Measurements from ENCODE around the gene CD47. TPM values are rescaled to one million over a fixed set of nuclear protein-coding genes. Genes with fewer than 3 reads are reported as not detected.
A peak's percentile ranks its signal among the peaks of the same experiment; 100 is the strongest.

CD47 gene
- total RNA-seq, 1 donor from 2014 or later, result 37.5 TPM

DNA sequence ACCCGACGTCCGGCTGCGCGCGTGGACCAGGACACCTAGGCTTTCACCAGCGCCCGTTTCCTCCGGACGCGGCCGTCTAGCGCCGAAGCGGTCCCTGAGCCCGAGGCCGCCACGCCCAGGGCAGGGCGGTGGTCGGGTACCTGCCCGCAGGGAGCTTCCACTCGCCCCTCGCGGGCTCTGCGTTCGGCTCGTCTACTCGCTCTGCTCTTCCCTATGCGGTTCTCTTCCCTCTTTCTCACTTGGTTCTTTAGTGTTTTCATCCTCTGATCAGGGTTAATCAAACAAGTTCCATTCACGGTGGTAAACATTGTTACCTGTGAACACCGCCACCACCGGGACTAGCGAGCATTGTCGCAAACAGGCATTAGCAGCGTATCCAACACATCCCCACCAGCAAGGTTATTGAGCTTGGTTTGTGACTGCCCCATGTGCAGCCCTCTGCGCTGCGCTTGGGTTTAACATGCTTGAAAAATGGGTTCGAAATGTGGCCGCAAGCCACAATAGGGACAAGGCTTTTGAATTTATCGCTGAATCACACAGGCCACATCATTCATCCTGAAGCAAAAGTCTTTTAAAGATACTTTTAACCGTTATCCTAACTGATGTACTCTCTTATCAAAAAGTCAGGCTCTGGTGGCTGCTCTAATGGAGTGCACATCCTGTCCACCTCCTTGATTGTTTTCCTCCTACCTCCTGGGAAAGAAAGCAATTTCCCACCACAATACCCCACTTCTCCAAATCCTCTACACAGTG, 843 bp upstream of the CD47 start:
- DNase-seq (ENCODE audit: low read depth in 2 of 2), result no peak

DNA sequence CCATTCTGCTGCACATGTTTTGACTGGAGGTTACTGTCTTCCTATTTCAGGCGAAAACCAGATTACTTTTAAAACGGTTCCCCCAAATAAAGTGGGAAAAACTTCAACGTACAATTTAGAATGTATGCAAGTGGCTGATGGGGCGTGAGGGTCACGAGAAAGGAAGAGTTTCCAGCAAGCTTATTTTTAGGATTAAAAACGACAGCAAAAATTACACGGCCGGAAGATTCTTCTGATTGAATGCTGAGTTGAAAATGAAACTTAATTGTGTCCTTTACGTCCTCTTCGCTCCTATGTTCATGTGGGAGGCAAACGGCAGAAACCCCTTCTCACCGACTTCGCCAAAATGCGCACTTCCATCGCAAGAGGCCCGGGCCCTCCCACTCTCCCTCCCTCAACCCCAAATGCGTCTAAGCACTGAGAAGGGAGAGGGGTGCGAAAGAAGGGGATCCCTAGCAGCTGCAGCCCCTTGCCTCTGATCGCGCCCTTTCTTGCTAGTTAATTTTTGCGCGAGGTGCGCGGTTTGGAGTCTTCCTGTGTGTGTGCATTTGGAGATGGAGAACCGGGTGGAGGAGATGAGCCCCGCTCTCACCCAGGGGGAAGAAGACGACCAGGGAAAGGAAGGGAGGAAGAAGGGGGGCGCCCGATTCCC, 656 bp downstream of the CD47 start:
- DNase-seq (ENCODE audit: low read depth in 2 of 2), result peak in 1 of 2 donors; percentile 39

DNA sequence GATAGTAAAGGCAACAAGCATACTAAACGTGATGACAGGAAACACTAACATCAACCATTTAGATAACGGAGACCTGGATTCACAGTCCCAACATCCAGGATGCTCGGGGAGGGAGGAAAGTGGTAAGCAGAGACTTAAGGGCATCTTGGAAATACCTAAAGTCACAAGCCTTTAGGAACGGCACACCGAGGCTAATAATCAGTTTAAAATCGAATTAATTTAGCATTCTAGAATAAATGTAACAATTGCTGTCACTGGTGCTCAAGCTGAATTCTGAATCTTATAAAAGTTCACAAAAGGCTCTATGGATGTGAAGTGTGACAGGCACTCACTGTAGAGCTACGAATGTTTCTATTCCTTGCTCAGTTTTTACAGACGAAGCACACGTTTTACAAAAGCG, 1.3 kb downstream of the CD47 start:
- DNase-seq (ENCODE audit: low read depth in 2 of 2), result no peak

DNA sequence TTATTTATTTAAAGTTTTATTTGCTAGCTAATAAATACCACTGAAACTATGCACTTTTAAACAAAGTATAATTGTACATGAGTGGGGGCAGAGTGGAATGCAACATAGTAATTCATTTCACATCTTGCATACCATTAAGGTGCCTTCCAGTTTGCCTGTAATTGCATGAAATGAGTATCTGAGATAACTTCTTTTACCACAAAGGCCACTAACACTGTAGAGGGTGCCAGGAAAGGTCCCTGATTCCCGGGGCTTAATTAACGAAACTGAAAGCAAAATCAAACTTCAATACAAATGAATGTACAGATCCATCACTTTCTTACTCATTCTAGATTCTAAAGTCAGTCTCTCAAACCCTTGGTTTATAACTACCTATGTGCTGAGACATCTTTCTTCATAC, 2.1 kb downstream of the CD47 start:
- peak; percentile 24 to 29 for DNase-seq (ENCODE audit: low read depth in 2 of 2)

DNA sequence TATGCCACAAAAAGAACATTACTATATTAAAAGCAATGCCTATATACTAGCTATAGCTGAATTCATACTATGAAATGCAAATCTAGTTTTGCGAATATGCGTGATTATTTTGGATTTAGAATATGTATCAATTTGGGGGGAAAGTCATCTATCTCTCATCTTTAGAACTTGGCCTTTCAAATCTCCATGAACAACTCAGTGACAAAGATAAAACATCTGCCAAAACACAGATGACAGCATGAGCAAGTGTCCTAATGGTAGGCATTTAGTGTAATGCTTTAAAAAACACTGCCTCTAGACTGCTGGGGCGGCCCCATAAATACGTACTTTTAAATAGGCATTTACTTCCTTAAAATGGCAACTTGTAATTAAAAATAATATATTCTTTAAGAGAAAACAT, 2.7 kb downstream of the CD47 start:
- DNase-seq (ENCODE audit: low read depth in 2 of 2), result no peak

DNA sequence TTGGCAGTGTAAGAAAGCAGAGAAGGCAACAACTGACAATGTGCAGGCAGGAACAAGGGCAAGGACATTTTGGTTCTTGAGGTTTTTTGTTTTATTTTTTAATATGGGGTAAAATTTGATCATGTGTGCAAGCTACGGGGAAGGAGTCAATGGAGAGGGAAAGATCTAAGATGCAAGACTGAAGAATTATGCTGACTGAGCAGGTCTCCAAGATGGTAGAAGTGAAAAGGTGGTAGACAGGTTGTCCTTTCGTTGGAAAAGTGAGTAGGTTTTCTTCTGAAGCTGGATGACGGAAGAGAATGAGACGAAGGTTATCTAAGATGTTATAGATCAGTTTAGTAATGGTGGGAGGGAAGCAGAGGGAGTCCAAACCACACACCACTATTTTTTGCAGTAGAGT, 4.2 kb downstream of the CD47 start:
- no peak for DNase-seq (ENCODE audit: low read depth in 2 of 2)

DNA sequence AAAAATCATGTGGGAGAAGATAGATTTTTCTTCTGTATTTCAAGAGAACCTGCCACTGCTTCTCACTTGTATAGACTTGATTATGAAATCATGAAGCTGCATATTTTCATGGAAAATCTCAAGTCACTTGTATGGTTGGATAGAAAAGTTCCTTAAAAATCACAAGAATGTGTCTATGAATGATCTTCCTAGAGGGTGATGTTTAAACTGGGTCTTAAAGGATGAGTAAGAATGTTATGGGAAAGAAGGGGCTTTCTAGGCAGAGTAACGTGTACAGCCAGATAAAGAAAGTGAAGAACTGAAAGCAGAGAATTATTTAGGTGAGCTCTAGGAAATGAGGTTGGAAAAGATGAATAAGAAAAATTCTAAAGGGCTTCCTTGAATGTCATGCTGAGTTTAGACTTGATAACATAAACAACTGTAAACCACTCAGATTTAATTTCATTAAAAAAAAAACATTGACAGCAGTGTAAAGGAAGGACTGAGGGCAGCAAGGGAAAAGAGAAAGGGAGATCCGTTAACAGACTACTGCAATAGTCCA, 5.0 kb downstream of the CD47 start:
- DNase-seq (ENCODE audit: low read depth in 2 of 2), result no peak

DNA sequence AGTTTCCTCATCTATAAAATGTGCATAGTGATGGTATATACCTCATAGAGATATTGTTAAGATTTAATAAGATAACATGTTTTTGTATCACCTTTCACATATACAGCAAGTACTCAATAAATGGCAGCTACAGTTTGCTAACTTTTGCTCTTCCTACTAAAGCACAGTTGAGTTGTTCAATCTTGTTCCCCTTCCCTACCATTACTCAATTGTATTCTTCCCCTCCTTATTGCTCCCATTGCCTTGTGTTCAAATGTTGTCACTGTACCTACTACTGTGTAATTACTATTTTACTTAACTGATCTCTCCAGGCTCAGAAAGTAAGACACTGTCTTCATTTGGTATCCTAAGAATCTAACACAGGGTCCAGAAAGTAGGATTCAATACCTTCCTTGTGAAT, 5.5 kb downstream of the CD47 start:
- DNase-seq (ENCODE audit: low read depth in 2 of 2), result no peak

DNA sequence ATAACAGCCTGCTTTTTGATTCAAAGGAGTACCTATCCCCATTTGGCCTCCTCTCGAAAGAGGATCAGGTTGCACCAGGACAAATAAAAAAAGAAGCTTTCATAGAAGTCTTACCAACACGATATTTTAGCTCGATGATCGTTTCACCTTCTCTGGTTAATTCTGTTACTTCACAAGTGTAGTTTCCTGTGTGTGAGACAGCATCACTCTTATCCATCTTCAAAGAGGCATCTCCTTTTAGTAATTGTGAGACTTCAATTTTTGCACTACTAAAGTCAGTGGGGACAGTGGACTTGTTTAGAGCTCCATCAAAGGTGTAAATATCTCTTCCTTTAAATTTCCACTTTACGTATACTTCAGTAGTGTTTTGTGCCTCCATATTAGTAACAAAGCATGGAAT, 11.0 kb downstream of the CD47 start:
- DNase-seq (ENCODE audit: low read depth in 2 of 2), result no peak

DNA sequence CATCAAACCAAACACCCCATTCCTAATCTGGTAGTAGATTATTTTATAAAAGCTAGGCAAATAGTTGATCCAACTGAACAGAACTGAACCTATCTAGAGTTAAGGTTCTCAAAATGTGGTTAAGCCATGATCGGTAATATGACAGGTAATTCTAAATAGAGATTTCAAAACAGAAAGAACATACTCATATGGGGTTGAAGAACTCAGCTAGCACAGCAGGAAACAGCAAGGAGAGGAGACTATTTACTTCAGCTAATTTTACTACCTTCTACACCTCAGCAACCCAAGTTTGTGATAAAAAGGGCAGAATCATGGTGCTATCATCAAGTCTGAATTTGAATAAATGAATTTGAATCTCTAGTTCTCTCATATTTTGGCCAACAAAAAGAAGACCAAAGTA, 11.8 kb downstream of the CD47 start:
- no peak for DNase-seq (ENCODE audit: low read depth in 2 of 2)

DNA sequence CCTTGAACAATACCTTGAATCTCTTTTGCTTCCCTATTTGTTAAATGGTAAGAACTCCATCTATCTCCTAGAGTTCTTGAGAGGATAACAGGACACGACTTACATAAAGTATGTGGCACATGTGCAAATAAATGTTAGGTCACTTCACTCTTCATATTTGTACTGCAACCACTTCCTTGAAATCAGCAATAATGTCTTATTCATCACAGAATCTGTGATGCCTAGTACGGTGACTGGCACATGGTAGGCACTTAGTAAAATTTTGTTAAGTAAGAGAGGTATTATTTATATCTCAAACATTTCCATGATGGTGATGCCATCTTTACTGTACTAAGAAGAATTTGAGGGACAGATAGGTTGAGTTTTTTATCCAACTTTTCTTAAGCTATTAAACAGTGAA, 14.3 kb downstream of the CD47 start:
- DNase-seq (ENCODE audit: low read depth in 2 of 2), result no peak

DNA sequence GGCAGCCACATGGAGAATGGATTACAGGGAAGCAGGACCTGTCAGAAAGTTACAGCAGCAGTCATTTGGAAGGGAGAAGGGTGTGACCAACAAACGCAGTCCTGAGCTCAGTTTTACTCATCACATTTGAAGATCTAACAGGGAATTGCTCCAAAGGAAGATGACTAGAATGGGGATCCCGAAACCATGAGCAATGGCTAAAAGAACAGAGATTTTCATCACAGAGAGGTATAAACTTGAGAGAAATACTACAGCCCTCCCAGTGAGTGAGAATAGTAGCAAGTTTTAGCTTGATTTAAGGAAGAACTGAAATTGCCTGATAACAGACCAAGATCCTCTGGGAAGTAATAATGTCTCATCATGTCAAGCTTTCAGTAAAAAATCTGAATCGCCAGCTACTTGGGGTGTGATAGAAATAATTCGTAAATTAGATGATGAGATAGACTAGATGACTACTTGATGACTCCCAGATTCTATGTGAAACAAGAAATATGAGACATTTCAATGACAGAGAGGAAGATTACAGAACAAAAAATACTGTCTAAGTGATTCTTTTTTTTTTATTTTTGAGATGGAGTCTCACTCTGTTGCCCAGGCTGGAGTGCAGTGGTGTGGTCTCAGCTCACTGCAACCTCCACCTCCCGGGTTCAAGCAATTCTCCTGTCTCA, 16.9 kb downstream of the CD47 start:
- DNase-seq (ENCODE audit: low read depth in 2 of 2), result no peak

DNA sequence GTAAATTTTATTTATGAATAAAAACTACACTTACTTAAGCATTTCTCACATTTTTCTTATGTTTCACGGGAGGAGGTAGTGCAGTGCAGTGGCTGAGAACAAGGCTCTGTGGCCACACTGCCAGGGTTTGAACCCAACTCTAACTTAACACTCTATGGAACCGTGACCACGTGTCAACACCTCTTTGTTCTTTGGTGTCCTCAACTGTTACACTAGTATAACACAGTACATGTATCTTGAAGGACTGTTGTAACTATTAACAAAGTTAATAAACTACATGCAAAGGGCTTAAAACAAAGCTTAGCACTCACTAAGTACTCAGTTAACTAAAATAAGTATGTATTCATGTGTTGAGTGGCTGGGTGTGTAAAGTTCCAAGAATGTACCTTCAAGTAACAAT, 19.5 kb downstream of the CD47 start:
- DNase-seq (ENCODE audit: low read depth in 2 of 2), result no peak

DNA sequence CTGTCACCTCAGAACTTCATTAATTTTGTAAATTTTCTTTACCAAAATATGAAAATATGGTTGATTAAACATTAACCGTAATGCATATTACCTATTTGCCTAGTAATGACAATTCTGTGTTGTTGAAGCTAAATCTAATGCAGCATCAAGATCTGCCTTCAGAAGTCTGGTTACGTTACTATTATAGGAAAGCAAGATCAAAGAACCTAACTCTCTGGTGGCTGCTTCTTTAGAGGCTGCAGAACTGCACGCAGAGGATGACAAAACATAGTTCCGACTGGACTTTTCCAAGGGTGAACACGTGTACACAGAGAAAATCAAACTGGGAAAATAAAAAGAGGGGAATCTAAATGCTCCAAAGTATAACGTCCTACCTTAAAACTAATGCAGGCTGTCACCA, 20.5 kb downstream of the CD47 start:
- DNase-seq (ENCODE audit: low read depth in 2 of 2), result no peak

DNA sequence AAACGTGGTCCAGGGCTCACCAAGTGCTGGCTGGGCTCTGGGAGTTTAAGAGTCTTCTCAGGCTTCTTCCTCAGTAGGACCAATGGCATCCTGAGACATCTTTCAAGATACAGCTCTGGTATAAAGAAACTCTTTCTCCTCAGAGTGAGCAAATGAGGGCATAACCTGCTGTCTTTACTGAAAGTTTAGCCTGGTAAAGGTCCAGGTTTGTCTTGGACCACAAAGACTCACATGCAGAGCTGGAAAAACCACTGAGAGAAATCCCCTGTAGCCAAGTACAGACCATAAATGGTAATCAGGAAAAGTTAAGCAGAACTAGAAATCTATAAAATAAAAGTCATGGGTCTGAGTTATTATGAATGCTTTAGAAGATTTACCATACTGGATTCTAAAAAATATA, 23.1 kb downstream of the CD47 start:
- no peak for DNase-seq (ENCODE audit: low read depth in 2 of 2)

DNA sequence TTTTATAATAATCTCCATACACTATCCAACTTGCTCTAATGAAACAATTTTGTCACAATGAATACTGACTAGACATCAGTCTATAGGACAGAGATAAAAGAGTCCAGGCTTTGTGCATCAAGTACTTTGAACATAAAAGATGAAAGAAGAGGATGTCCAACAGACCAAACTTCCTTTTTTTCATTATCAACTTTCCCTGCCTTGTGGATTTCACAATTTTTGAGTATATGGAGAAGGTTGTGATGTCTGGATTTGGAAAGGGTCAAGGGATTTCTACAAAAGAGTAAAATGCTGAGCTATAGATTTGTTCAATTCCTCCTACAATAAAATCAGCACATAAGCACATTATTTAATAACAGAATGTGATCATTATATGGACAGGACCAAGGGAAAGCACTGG, 25.7 kb downstream of the CD47 start:
- no peak for DNase-seq (ENCODE audit: low read depth in 2 of 2)

DNA sequence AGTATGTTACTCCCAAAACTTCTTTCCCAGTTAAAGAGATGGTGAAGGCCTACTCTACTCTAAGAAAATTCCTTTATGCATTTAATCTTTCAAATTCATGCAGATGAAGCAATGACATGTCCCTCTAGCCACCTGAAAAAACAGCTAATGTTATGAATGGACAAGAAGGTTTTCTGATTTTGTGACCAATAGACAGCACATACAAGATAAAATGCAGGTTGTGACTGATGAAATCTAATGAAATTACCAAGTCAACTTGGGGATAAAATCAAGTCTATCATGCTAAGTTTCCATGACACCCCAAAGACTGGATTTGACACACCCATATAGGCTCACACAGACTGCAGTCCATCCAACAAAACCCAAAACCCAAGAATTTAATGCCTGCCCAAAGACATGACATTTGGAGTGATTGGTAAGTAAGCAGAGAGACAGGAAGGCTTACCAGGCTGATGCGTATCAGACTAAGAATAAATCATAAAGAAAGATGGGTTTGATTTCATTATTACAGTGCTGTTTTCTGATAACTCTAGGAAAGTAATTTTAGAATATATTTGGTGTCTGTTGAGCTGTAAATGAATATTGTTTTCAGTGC, 26.4 kb downstream of the CD47 start:
- DNase-seq (ENCODE audit: low read depth in 2 of 2), result no peak

DNA sequence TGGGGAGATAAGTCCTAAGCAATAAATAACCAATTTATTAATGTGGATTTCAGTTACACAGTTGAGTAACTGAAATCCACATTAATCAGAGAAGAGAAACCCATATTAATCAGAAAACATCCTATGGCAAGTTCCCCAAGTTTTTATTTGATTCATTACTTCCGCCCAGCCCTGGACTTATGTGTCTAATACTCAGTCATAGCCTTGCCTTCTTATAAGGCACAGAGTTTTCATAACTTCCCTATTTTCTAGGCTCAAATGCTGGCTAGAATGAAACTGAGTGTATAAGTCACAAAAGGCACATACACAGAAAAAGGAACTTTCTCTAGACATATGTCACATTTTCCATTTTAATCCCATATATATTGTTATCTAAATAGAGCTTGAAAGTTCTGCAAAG, 28.8 kb downstream of the CD47 start:
- DNase-seq (ENCODE audit: low read depth in 2 of 2), result no peak

DNA sequence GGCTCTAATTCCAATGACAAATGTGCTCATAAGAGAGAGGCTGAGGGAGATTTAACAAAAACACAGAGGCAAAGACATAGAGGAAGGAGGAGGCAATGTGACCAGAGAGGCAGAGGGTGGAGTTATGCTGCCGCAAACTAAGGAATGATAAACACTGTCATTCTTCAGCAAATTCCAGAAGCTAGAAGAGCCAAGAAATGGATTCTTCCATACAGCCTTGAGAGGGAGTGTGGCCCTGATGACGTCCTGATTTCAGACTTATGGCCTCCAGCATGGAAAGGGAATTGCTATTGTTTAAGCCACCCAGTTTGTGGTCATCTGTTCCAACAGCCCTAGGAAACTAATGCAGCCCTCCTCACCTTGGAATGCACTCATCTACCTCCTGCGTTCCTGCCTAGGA, 30.5 kb downstream of the CD47 start:
- no peak for DNase-seq (ENCODE audit: low read depth in 2 of 2)

DNA sequence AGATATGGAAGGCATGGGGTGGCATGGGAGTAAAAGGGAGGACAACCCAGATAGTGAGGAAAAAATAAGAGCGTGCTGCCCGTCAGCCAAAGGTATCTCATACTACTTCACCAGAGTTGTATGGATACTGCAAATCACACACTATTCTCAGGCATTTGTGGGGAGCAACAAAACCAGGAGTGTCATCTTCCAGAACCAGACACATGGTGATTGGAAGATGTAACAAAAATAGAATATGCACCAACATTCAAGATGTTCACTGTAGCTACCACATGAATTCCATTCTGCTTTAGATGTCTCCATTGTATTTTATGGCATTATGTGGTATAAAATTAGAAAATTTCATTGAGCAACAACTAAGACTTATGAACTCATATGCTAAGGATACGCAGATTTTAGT, 34.9 kb downstream of the CD47 start:
- DNase-seq (ENCODE audit: low read depth in 2 of 2), result no peak

DNA sequence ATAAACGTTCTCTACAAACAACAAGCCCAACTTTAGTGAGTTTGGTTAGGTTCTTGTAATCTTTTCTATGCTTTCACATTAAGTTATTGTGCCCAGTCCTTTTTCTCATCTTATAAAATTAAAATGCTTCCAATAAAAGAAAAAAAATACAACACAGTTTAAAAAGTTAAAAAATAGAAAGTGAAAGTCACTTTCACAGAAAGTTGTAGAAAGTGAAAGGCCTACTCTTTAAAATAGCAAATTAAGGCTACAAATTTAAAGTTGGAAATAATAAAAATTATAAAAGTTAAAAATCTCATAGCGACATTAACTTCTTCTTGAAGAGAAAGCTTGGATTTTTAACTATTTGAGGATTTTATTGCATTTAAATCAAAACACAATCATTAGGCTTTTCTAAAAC, 35.9 kb downstream of the CD47 start:
- DNase-seq (ENCODE audit: low read depth in 2 of 2), result no peak

DNA sequence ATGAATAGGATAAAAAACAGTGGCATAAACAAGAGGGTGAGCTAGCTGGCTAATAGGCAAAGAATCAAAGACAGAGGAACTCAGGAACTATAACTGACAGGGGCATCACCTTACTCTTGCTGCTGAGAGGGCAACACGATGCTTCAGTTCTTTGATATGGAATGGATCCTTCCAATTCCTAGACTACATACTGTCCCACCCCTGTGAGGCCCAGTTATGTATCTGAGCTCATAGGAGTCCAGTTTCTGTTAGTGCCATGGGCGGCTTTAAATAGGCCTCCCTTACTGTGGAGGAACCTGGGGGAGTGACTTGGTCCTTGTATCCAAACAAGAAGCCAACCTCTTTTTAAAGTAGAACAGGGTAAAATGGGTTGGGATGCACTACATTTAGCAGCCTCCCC, 37.3 kb downstream of the CD47 start:
- no peak for DNase-seq (ENCODE audit: low read depth in 2 of 2)

All from dermis microvascular lymphatic vessel endothelial cell (primary cell).